Measurements from ENCODE around the gene TMCC1.
"Not testable (repeated sequence)": the region's sequence is repeated elsewhere in the genome, so short reads cannot be mapped to it uniquely, and the experiment has no call there.

The TMCC1 gene

DNA sequence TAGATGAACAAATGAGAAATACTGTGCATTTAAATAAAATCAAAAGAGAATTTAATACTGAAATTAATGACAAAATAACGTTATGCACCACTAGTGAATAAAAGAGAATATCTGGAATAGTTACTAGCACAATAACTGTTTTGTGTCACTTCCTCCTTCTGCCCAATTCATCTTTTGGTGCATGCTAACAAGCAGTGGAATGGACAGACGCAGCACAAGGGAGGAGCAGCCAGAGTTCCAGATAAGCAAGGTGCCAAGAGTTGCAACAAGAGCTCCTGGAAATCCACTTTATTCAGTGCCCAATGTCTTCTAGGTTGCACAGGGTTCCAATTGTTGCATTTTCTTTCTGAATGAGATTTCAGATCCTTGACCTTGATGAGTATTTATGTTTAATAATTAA, 220.5 kb downstream of the TMCC1 start:
- DNase-seq, result no peak

DNA sequence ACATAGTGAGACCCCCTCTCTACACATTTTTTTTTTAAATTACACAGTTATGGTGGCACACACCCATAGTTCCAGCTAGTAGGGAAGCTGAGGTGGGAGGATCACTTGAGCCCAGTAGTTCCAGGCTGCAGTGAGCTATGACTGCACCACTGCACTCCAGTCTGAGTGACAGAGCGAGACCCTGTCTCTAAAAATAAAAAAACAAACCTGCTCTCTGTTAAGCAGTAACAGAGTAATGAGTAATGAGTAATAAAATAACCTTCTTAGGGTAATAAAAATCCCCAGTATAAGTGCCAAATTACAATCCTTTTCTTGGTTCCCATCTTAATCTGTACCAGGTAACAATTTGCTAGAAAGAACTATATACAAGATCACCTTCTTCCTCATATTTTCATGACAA, 221.1 kb downstream of the TMCC1 start:
- no peak for DNase-seq

DNA sequence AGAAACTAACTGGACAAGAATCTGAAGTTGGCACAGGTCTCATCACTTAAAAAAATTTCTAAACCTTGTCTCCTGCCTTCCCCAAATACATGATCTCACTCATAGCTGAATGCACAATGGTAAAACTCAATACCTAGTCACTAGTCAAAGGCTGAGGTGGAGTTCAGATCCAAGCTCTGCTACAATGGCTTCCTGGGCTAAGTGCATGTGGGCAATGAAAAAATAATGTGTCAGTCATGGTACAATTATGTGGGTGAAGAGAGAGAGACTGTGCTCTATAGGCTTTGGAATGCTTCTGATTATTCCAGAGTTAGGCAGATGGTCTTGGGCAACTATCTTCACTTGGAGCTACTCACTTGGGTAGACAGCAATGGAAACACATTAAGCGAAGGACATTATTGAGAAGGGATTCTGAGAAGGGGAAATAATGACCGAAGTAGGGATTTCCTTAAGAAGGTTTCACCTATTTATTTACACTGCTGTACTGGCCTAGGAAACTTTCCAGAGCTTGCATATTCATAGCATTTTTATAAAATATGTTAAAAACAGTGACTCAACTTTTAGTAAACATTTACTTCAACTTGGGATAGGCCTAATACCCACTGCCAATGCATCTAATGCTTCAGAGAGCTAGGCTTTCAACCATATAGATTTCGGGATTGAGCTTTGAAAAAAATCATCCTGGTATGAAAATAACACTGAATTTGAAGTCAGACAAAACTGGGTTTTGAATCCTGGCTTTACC, 228.3 kb downstream of the TMCC1 start:
- DNase-seq, result no peak

DNA sequence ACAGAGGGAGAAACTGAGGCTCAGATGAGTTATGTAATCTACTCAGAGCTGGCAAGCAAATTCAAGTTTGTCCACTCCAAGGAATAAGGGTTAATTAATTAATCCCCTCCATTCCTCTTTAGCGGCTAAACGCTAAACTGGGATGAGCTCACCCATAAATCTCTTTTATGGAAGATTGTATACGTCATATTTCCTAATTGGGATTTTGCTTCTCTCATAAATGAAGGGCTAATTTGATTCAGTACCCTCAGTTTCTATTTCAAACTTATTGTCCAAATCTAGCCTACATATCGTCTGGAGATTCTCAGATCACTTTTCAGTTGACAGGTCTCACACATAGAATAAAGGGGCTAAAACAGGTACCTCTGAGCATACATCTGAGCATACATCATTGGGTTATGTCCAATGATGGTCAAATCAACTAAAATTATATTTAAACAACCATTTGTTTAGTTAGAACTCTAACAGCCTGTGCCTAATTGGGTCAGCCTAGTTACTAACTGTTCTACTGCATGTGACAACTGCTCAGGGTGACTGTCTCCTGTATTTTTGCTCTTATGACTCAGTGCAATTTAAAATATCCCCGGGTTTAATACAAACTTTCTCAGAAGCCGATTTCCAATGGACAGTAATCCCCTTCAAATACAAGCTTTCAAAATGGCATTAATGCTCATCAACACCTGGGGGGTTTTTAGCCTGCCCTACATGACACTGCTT, 229.4 kb downstream of the TMCC1 start:
- no peak for DNase-seq

DNA sequence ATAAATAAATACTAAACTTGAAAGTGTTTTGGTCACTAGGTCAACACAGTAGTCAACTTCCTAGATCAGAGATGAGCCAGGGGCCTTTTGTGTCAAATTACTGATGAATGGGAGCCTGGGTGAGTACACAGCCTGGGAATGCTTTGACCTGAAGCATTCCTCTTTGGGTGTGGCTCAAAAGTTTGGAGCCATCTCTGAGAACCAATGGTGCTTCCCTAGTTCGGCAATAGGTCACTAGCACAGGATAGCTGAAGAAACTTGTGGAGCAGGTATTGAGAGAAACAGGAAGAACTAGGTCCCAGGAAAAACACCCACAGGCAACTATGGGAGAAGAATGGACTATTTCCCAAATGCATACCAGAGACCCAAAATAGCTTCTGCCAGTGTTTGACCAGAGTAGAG, 230.5 kb downstream of the TMCC1 start:
- no peak for DNase-seq

DNA sequence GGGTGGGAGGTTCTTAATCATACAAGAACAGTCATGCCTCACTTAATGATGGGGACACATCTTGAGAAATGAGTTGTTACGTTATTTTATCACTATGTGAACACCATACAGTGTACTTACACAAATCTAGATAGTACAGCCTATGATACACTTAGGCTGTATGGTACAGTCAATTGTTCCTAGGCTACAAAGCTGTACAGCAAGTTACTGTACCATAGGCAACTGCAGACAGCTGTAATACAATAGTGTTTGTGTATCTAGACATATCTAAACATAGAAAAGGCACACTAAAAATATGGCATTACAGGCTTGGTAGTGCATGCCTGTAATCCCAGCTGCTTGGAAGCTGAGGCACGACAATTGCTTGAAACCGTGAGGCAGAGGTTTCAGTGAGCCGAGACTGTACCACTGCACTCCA, 231.3 kb downstream of the TMCC1 start:
- no peak for DNase-seq

DNA sequence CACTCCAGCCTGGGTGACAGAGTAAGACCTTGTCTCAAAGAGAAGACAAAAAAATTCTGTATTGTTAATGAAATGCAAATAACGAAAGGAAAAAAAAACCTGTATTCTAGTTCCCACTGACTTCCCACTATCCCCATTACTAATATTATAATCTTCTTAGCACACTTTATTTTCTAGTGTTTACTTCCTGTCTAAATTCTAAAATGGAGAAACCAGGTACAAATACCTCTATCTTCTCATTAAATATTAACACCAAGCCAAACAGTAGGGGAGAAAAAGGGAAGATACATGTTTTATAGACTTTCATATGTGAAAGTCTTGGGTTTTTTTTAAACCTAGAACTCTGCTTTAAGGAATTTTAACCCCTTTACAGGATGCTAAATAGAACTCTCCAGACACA, 231.7 kb downstream of the TMCC1 start:
- DNase-seq, result no peak

DNA sequence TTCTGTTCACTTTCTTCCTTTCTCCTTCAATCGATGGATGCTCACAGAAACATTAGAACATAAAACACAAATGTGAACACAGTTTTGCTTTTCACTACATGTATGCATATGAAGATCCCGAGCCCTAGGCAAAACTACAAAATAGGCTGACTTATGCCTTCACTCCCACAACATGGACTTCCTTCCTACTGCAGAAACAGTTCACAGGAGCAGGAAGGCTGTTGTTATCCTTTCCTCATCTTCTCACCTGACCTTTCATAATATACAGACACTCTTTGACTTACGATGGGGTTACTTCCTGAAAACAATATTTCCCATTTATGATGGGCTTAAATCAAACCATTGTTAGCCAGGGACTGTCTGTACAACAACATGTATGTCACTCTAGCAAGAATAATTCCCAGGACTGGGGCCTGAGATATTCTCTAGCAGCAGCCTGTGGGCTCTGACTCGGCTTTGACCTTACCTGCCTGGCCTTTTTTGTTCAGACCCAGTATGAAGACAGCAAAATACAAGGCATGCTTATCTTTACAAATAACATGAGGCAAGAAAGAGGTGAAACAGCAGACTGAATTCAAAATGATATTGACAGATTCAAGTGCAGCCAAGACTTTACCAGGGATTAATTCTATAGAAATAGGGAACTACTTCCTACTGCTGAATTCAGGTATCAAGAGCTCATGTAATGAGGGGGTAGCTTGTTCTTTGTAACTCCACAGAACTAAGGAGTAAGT, 235.2 kb downstream of the TMCC1 start:
- no peak for DNase-seq

DNA sequence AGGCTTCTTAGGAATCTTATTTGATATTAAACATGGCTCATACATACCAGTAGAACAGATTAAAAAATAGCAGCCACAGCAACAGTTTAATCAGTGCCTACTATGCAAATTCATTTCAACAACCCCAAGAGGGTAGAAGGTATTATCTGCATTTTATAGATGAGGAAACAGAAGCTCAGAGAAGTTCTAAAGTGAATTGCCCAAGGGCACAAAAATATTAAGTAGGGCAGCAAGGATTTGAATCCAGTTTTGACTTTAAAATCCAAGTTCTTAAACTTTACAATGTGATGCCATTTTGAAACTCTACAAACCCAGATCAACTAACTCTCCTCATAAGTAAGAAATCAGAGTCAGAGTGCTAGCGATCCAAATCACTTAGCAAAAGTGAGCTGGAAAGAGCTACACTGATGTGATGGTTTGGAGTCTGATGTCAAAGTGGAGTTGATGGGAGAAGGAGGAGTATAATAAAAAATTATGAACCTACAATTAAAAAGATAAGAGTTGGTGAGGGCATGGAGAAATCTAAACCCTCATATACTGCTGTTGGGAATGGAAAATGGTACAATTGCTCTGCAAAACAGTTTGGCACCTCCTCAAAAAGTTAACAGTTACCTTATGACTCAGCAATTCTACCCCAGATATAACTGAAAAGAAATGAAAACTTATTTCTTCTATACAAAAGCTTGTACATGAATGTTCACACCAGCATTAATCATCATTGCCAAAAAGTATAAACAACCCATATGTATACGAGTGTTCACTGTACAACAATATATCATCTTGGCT, 236.1 kb downstream of the TMCC1 start:
- no peak for DNase-seq

DNA sequence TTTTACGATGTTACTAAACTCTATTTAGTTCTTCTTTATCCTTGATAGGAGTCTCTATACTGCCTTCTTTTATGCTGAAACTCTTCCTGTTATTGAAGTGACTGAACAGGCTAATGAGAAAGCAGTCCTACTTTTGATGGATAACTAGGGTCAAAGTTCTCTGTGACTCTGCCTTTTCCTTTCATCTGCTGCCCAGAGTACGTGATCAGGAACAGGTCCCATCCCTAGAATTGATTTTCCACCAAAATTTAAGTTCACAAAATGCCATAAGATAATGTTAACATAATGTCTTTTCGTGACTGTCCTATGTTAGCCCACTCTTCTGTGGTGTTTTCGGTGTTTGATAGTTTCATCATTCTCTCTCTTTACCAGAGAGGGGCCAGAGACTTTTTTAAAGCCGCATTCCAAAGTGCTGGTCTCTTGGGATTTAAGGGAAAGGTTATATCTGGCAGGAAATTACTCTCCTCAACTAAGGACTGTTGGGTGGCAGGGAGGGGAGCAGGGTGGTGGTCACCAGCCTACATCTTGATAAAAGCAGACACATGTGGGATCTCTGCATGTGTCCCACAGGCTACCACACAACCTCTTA, 236.8 kb downstream of the TMCC1 start:
- no peak for DNase-seq

DNA sequence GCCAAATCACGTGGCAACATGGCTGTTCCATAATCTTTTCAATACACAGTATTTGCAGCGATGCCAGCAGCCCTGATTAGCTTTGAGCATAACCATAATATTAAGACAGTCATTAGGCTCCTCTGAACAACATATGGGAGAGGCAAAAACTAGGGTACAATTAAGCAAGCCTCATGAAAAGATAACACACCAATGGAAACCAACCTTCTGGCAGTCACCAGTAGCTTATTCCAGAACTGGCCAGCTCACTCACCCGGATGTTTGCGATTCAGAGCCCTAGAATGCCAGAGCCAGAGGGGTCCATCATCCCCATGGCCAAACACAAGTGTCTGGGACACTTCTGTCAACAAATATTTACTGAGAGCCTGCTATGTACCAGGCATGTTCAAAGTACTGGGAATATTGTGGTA, 238.2 kb downstream of the TMCC1 start:
- no peak for DNase-seq

DNA sequence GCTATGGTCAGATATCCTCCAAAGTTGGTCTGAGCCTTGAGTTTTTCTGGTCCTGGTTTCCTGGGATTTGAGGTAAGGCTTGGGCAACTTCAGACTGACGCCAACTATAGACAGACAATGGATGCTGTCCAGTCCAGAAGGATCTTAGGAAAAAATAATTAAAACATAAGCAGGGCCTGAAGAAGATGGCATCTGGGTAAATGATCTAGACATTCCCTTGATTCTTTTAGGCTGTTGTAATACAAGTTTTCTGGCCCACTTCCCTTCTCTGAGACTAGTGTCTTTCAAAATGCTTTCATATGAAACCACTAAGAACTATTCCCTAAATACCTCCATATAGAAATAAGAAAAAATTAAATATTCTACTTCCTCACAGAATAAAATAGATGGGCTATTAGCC, 239.4 kb downstream of the TMCC1 start:
- DNase-seq, result no peak

DNA sequence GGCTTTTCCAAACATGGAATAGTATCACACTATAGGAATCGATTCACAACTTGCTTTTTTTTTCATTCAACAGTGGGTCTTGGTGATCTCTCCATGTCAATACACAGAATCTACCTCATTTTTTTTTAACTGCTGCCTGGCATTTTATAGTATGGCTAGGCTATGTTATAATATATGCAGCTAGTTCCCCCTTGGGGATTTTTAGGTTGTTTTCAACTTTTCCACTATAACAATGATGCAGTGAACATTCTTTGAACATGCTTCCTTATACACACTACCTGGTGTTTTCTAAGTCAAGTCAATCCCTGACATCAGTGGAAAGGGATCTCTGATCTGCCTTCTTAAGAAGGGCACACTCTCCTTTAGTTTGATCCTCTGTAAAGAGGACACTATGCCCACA, 240.5 kb downstream of the TMCC1 start:
- no peak for DNase-seq

DNA sequence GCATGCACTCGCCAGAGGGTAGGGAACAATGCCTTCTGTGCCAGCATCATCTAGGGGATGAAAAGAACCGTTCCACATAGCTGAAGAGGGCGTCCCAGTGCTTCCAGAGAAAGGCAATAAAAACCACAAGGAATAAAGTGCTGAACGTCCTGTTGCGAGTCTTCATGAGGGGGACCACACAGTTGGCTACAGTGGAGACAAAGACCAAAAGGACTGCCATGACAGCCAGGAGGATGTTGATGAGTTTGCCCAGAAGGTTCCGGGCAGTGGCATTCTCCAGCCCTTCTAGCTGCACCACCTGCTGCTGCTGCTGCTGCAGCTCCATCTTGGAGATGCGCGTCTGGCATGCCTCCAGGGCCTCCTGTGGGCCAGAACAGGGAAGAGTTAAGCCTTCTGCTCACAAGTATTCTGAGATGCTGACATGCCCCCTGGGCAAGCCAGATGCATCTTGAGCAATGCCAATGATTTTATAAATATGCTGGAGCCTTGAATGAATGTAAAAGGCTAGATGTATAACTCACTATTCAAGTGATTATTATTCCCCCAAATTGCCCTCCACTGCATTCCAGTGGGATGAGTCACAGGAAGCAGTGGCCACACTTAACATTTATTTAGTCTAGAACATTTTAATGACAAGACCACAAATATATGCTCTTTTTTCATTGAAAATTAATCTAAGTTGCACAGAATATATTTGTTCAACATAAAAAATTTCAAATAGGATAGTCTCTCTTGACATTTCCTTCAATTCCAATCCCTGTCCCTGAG, 241.9 kb downstream of the TMCC1 start:
- DNase-seq, result no peak

DNA sequence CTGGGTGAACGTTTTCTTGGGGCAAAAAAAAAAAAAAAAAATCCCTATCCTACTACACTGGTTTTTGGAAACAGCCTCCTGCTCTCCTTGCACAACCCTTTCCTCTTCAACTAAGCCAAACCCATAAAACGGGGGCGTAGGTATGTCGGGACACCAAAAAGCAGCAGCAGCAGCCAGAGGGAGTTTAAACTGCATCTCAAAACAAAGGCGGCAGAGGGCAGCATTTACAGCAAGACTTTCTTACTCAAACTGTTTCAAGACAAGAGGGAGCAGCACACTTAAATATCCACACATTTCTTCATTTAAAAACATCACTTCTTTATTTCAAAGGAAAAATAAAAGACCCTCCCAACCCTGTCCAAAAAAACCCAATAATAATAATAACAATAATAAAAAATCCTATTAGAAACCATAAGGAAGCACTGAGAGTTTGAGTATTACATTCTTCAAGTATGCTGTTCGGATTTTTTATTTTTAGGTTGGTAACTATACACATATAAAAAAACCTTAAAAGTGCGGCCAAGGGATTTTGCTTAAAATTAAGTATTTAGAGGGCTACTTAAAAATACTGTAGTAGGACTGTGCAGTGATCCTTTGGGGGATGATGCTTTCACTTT, 243.1 kb downstream of the TMCC1 start:
- DNase-seq, result peak; percentile 49

DNA sequence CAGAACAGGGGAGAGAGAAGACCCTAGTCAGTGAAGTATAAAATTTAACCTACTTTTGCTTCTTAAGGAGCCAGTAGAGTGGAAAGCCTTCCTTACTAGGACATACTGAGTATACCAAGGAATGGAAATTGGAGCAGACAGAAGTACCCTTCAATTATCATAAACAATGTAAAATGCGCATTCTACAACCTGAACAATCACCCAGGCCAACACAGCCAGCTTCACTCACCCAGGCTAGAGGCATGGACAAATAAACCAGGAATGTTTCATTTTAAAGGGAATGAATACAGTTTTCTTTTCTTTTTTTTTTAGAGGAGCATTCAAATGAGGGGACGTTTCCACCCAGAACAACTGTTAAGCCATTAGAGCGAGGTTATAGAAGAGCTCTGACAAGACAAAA, 245.1 kb downstream of the TMCC1 start:
- DNase-seq, result no peak

DNA sequence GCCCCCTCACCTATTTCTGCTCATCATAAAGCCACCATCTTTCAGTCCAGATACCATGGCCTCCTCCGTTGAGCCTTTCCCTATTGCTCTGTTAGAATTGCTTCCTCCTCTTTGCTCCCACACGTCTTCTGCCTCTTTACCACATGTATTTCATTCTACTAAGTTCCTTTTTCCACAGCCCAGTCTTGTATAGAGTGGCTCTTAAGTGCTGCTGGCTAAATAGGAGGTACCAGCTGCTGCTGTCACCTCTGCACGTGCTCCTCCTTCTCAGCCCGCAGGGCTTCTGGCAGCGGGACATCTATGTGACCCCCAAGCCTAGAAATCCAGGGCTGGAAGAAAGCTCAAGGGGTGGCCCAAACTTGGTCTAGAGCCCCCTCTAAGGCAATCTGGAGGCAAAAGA, 248.2 kb downstream of the TMCC1 start:
- DNase-seq, result no peak

DNA sequence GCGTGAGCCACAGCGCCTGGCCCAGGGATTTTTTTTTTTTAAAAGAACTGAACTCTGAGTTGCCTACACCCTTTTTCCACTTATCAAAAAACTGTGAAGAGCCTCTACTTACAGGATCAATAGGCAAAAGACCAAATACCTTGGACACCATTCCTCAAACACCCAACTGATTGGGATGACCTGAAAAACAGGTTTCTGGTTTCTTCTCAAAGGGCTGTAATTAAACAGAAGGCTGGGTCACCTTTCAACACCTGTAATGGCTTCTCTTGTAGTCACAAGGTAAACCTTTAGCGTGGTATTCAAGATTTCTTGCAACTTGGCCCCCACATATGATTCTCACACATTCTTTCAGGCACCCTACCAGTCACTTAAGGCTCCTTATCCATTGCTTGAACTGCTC, 248.7 kb downstream of the TMCC1 start:
- no peak for DNase-seq

DNA sequence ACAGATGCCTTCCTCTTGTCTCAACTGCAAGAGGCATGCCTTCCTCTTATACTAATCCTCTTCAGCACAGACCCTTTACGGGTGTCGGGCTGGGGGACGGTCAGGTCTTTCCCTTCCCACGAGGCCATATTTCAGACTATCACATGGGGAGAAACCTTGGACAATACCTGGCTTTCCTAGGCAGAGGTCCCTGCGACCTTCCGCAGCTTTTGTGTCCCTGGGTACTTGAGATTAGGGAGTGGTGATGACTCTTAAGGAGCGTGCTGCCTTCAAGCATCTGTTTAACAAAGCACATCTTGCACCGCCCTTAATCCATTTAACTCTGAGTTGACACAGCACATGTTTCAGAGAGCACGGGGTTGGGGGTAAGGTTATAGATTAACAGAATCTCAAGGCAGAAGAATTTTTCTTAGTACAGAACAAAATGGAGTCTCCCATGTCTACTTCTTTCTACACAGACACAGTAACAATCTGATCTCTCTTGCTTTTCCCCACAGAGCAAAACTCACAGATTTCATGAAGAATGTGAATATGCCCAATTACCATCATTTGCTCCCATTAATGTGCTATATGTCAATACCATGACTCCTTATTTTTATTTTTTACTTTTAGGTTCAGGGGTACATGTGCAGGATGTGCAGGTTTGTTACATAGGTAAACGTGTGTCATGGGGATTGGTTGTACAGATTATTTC, 251.8 kb downstream of the TMCC1 start:
- DNase-seq, result not testable (repeated sequence)

DNA sequence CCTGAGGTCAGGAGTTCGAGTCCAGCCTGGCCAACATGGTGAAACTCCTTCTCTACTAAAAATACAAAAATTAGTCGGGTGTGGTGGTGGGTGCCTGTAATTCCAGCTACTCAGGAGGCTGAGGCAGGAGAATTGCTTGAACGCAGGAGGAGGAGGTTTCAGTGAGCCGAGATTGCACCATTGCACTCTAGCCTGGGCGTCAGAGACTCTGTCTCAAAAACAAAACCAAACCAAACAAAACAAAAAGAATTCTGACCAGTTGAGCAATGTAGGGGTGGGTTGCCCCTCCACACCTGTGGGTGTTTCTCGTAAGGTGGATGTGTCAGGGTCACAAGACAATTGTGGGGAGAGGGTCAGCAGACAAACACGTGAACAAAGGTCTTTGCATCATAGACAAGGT, 252.5 kb downstream of the TMCC1 start:
- DNase-seq, result not testable (repeated sequence)

DNA sequence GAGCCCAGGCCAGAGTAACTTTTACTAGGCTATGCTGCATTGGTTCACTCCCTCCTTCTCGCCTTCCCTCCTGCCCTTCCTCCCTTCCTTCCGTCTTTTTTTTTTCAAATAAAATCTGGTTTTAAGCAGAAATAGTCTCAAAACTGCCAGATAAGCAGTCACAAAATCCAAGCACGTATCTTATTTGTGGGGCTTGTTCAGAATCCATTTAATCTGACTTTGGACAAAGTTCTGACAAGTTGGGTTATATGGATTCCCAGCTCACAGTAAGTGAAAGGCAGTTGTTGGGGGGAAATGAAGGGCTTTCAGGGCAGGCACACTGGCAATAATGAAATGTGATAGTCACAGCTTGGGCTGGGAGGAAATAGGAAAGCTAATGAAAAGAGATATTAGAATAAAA, 255.0 kb downstream of the TMCC1 start:
- no peak for DNase-seq
